Measurements from ENCODE around the gene RPUSD1.

DNA sequence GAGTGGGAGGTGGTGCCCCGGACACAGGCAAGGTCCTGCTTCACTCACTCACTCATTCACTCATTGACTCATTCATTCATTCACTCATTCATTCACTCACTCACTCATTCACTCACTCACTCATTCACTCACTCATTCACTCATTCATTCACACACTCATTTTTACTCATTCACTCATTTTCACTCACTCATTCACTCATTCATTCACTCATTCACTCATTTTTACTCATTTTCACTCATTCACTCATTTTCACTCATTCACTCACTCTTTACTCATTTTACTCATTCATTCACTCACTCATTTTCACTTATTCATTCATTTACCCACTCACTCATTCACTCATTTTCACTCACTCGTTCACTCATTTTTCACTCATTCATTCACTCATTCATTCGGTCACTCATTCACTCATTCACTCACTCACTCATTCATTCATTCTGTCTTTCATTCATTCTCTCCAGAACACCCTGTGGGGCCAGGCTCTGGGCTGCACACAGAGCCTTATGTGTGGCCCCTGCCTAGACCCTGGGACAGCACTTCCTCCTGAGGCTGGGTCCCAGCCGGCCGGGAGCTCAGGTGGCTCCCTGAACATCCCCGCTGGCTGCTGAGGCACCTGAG, 9.2 kb downstream of the RPUSD1 start:
- TF ChIP-seq, protein P1, sequence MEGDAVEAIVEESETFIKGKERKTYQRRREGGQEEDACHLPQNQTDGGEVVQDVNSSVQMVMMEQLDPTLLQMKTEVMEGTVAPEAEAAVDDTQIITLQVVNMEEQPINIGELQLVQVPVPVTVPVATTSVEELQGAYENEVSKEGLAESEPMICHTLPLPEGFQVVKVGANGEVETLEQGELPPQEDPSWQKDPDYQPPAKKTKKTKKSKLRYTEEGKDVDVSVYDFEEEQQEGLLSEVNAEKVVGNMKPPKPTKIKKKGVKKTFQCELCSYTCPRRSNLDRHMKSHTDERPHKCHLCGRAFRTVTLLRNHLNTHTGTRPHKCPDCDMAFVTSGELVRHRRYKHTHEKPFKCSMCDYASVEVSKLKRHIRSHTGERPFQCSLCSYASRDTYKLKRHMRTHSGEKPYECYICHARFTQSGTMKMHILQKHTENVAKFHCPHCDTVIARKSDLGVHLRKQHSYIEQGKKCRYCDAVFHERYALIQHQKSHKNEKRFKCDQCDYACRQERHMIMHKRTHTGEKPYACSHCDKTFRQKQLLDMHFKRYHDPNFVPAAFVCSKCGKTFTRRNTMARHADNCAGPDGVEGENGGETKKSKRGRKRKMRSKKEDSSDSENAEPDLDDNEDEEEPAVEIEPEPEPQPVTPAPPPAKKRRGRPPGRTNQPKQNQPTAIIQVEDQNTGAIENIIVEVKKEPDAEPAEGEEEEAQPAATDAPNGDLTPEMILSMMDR (IDR thresholded peaks at IDR 0.05), result no peak
- no peak for TF ChIP-seq POLR2A (IDR thresholded peaks at IDR 0.05)

Data from heart left ventricle (tissue), 13 donors.